Activated naive CD4-positive, alpha-beta T cell treated with anti-CD3 and anti-CD28 coated beads, Interleukin-2, amount 50 U/mL, for 24 hours (primary cell): ENCODE measurements around the gene AREL1.
A peak's percentile ranks its signal among the peaks of the same experiment; 100 is the strongest.

ENCODE experiments used
- H3K27ac Mint-ChIP-seq: one replicate; pipeline ENCODE4 v1.8.0; 2021; ENCODE audit warnings: mild to moderate bottlenecking, mixed read lengths
- H3K27me3 Mint-ChIP-seq: one replicate; pipeline ENCODE4 v1.8.0; 2021; ENCODE audit warnings: mixed read lengths
- H3K36me3 Mint-ChIP-seq: one replicate; pipeline ENCODE4 v1.8.0; 2021; ENCODE audit warnings: mixed read lengths
- H3K4me1 Mint-ChIP-seq: one replicate; pipeline ENCODE4 v1.8.0; 2021; ENCODE audit warnings: mixed read lengths
- H3K4me3 Mint-ChIP-seq: one replicate; pipeline ENCODE4 v1.8.0; 2021; ENCODE audit warnings: mild to moderate bottlenecking, mixed read lengths
- H3K9me3 Mint-ChIP-seq: one replicate; pipeline ENCODE4 v1.8.0; 2021; ENCODE audit warnings: mixed read lengths

The AREL1 gene

DNA sequence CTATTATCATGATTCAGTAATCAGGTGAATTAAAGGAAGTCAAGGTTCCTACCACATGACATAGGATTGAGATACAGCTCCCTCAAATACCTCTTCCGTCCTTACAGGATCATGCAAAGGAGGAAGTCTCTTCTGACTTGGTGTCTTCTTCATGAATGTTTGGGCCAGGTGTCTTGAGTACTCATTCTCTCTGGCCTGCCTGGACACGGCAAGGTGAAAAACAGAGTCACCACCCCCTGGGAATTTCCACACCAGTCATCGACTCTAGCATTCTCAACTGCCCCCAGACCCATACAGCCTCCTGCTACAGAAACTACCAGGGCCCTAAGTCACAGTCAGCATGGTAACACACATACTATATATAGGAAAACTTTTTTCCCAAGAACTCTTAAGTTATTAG, 55.9 kb downstream of the AREL1 start:
- no peak overlapping the region for H3K4me3 Mint-ChIP-seq
- no peak overlapping the region for H3K27ac Mint-ChIP-seq
- no peaks in the 10 kb centered on the region for H3K27me3 Mint-ChIP-seq
- H3K4me1 Mint-ChIP-seq = peaks cover under 1% of the 10 kb centered on the region
- peaks cover 14% of the 10 kb centered on the region for H3K36me3 Mint-ChIP-seq
- H3K9me3 Mint-ChIP-seq = no peaks in the 10 kb centered on the region

DNA sequence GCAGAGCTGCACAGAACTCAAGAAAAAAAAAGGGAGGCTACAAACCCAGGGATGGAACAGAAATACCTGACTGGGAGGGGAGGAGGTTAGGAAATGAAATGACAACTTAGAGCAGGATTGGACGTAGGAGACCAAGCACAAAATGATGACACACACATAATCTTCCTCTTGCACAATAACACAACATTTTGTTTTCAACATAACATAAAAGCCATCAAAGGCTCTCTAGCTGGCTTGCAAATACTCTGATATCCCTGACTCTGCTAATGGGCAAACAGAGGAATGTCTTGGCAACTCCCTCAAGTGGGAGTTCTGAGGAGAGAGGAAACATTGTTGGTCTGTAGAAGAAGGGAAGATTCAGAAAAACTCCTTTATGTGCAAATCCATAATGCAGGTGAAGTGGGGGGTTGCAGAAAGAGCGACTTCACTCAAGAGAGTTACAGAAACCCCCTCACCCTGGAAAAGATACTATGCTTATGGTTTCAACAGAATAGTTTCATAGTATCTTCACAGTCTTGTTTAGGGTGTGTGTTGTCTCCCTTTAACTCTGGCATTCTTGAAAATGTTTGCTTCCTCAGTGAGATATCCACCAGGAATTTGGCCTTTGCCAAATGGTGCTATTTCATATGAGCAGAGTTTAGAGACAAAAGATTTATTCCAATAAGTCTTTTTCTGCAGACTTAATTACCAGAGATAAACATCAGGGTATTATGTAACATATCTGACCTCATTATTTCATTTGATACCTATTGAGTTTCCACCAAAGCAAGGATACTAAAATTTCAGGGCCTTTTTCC, 57.1 kb downstream of the AREL1 start:
- no peaks in the 10 kb centered on the region for H3K9me3 Mint-ChIP-seq
- H3K4me3 Mint-ChIP-seq = no peak overlapping the region
- peaks cover 8% of the 10 kb centered on the region for H3K4me1 Mint-ChIP-seq
- peaks cover 10% of the 10 kb centered on the region for H3K36me3 Mint-ChIP-seq
- no peaks in the 10 kb centered on the region for H3K27me3 Mint-ChIP-seq
- no peak overlapping the region for H3K27ac Mint-ChIP-seq

DNA sequence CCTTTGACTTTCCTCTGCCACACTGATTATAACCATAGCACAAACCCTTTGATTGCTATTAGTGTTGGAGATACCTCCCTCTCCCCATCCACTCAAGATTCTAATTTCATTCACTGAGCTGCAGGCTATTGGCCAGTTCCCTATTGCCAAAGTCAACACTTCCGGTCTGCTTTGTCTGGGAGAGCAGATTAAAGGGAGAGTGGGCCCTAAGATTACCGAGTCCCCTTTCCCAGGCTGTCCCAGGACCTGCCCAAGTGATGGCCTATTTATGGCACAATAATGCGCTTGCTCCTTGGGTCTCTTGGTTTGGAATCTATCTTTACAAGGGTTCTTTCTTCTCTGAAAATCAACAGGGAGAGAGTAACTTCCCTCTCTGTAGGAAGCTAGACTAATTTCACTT, 57.9 kb downstream of the AREL1 start:
- no peak overlapping the region for H3K27ac Mint-ChIP-seq
- H3K9me3 Mint-ChIP-seq = no peaks in the 10 kb centered on the region
- no peaks in the 10 kb centered on the region for H3K27me3 Mint-ChIP-seq
- H3K36me3 Mint-ChIP-seq = peaks cover 10% of the 10 kb centered on the region
- H3K4me3 Mint-ChIP-seq = no peak overlapping the region
- H3K4me1 Mint-ChIP-seq = peaks cover 8% of the 10 kb centered on the region

DNA sequence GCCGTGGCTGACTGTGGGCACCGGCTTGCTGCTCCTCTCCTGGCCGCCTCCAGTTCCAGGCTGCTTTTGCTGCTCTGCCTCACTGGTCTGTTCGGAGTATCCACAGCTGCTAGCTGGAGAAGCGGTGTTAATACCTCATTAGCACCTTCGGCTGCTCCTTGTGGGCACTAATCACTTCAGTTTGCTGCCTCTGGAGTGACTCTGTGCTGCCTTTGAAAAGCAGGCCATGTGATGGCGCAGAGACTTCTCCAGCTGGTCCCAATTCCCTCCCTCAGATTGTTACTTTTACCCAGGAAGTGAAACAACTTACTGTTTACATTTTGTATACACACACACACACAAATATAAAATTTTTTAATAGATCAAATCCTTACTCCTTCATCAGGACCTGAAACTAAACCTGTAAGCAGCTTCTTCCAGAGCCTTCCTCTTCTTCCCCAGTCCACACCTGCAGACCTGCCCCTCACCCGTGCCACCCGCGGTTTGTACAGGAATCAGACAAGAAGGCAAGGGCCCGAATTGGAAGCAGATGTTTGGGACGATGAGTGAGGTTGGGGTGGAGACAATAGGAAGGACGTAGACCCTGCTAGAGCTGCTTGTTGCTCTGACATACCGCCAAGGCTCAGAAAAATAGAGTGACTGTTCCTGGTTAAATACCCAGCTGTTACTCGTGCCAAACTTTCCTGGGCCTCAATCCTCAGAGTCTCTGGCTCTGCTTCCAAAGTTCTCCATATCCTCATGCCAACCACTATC, 59.3 kb downstream of the AREL1 start:
- Mint-ChIP-seq H3K27me3 (no peaks in the 10 kb centered on the region), H3K9me3 (no peaks in the 10 kb centered on the region), H3K27ac (peak overlapping the region; percentile 70), H3K4me1 (peaks cover 8% of the 10 kb centered on the region), H3K4me3 (no peak overlapping the region), H3K36me3 (peaks cover 10% of the 10 kb centered on the region)

DNA sequence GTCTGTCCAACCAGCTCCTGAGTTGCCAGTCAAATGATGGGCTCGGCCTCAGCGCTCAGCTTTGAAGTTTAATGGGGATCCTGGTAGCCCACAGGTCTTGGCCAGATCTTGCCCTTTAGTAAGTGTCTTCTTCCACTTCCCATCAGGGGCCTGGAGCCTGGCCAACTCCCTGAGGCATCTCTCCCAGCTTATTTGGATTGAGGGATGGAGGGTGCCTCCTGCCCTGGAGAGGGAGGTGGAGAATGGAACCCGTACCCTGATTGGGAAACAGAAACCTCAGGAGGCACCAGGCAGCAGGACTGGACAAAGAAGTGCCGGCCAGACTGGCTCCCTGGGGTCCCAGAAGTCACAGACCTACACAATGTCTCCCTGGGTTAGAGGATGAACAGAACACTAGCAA, 60.3 kb downstream of the AREL1 start:
- peaks cover 8% of the 10 kb centered on the region for H3K4me1 Mint-ChIP-seq
- H3K4me3 Mint-ChIP-seq = no peak overlapping the region
- H3K27ac Mint-ChIP-seq = no peak overlapping the region
- no peaks in the 10 kb centered on the region for H3K9me3 Mint-ChIP-seq
- no peaks in the 10 kb centered on the region for H3K27me3 Mint-ChIP-seq
- peaks cover 10% of the 10 kb centered on the region for H3K36me3 Mint-ChIP-seq

DNA sequence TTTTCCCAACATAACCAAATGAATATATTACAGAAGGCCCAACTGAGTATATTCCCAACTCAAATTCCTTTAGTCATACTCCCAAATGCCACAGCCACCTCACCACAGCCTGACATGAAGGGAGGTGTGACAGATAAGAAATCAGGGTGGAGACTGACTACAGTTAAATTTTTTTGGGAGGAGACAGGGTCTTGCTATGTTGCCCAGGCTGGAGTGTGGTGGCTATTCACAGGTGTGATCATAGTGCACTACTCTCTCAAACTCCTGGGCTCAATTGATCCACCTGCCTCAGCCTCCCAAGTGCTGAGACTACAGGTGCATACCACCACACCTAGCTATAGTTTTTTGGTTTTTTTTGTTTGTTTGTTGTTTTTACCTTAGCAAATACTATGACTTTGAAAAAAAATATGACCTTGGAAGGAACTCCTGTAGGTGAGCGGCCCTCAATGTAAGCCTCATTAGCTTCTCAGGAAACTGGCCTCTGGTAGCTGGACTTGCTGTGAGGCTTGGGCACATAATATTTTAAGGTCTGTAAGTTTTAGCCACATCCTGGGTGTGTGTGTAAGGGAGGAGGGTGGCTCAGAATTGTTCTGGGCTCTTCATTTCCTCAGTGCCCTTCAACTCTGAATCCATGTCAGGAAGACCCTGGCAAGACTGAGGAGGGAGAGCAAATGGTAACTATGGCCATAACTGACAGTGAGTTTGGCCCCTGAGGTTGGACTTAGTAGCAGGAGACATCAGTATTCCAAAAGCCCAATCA, 61.8 kb downstream of the AREL1 start:
- no peaks in the 10 kb centered on the region for H3K9me3 Mint-ChIP-seq
- H3K27ac Mint-ChIP-seq = peak overlapping the region; percentile 11
- H3K27me3 Mint-ChIP-seq = no peaks in the 10 kb centered on the region
- peaks cover 8% of the 10 kb centered on the region for H3K4me1 Mint-ChIP-seq
- H3K4me3 Mint-ChIP-seq = no peak overlapping the region
- peaks cover 3% of the 10 kb centered on the region for H3K36me3 Mint-ChIP-seq

DNA sequence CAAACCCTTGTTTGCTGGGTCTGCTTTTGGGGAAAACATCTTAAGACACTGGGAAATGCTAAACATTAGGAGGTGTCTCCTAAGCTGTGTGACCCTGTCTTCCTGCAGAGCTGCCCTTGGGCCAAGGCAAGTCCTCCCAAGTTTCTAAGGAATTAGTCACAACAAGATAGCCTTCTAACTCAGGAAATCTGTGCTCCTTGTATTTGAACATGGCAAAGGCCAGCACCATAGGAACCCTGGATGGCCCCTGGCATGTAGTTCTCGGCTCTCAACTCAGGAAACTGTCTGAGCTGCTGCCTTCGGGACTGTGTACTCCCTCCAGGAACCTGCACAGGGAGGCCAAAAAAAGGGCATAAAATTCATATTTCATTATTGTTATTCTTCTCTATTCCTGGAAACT, 63.2 kb downstream of the AREL1 start:
- no peaks in the 10 kb centered on the region for H3K9me3 Mint-ChIP-seq
- no peak overlapping the region for H3K27ac Mint-ChIP-seq
- H3K4me3 Mint-ChIP-seq = no peak overlapping the region
- no peaks in the 10 kb centered on the region for H3K27me3 Mint-ChIP-seq
- peaks cover 8% of the 10 kb centered on the region for H3K4me1 Mint-ChIP-seq
- no peaks in the 10 kb centered on the region for H3K36me3 Mint-ChIP-seq

DNA sequence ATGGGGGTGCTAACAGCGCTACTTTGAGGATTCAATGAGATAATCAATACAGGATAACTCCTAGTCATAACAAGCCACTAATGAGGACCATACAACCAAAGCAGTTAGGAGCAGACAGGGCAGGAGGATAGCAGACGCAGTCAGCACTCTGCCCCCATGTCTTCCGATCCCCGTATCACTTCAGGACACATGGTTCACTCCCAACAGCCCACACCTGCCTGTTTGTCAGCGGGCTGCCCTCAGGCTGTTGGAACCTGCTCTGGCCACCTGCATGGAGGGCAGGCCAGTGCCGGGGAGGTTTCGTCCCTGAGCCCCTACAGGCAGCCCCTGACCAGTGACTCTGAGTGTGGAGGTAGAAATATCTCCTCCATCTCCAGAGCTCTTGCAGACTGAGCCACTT, 63.7 kb downstream of the AREL1 start:
- Mint-ChIP-seq H3K4me1 (peaks cover 8% of the 10 kb centered on the region), H3K27me3 (no peaks in the 10 kb centered on the region), H3K4me3 (no peak overlapping the region), H3K9me3 (no peaks in the 10 kb centered on the region), H3K36me3 (no peaks in the 10 kb centered on the region), H3K27ac (no peak overlapping the region)

DNA sequence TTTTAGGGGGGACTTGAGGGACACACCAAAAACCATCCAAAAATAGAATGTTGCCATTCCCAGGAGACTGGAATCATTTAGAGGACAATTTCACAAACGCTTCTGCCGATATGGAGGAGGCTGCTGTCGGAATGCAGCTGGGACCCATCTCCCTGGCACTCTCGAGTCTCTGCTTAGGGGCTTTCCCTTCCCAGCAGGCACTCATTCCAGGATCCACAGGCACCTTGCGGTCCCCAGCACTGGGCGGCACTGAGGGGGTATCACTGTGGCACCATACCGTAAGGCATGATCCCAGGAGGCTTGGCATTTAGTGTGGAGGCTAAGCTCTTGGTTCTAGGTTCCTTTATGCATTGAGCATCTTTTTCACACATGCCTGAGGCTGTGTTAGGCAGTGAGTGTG, 64.3 kb downstream of the AREL1 start:
- Mint-ChIP-seq H3K27ac (no peak overlapping the region), H3K36me3 (no peaks in the 10 kb centered on the region), H3K9me3 (no peaks in the 10 kb centered on the region), H3K27me3 (no peaks in the 10 kb centered on the region), H3K4me1 (peaks cover 8% of the 10 kb centered on the region), H3K4me3 (no peak overlapping the region)

DNA sequence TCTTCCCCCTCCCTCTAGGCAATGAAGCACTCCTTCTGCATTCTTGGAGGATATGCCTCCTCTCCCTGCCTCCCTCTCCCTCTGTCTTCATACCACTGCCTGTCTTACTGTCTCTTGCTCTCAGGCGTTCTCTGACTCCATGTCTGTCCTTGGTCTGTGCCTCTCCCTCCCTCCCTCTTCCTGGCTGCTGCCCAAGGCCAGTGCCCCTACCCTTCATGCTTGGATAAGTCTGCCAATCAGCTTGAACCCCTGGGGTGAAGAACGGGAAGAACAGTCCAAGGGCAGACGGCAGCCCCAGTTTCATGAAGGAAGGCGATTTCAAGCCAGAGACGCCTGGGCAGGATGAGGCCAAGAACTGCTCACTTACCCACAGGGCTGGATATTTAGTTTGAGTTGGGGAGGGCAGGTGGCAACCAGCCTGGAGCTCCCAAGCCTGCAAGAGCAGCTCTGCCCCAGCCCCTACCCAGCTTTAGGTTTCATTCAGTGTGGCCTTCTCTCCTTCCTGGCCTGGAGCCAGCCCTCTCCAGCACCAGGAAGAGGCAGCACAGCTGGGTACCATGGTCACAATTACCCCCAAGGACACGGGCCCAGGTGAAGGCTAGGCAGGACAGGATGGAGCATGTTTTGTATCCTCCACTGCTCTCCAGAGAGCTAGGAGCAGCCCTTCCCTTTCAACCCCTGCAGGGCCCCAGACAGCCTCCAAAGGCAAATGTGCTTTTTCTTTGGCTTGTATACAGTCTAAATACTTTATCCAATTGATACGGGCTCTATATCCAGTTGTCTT, 65.0 kb downstream of the AREL1 start:
- H3K9me3 Mint-ChIP-seq = no peaks in the 10 kb centered on the region
- peak overlapping the region; percentile 52 for H3K27ac Mint-ChIP-seq
- no peak overlapping the region for H3K4me3 Mint-ChIP-seq
- no peaks in the 10 kb centered on the region for H3K36me3 Mint-ChIP-seq
- peaks cover 8% of the 10 kb centered on the region for H3K4me1 Mint-ChIP-seq
- no peaks in the 10 kb centered on the region for H3K27me3 Mint-ChIP-seq

DNA sequence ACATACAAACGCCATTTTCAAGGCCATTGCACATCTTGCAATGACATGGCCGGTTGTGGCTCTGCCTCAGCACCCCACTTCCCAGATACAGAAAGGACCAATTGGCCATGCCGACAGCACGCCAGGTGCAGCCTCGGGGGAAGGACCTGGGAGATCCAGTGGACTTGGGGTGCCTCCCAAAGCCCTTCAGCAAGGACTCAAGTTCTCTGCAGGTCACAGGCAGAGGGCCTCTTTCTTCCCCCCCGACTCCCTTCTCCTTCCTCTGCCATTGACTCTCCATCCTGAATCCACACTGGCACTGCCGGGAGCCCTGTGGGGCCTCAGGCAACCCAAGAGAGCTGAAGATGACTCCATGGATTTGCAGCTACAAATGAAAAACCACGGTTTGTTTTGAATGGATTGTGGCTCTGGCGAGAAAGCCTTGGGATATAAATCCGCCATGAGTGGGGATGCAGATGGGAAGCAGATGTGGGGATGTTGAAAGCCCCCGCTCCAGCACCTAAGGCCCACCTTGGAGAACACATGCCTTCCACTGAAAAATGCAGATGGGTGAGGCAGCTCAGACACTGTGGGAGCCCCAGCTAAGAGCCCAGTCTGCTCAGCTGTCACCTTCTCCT, 65.7 kb downstream of the AREL1 start:
- Mint-ChIP-seq H3K27ac (no peak overlapping the region), H3K9me3 (no peaks in the 10 kb centered on the region), H3K4me3 (no peak overlapping the region), H3K4me1 (peaks cover 8% of the 10 kb centered on the region), H3K36me3 (no peaks in the 10 kb centered on the region), H3K27me3 (no peaks in the 10 kb centered on the region)

DNA sequence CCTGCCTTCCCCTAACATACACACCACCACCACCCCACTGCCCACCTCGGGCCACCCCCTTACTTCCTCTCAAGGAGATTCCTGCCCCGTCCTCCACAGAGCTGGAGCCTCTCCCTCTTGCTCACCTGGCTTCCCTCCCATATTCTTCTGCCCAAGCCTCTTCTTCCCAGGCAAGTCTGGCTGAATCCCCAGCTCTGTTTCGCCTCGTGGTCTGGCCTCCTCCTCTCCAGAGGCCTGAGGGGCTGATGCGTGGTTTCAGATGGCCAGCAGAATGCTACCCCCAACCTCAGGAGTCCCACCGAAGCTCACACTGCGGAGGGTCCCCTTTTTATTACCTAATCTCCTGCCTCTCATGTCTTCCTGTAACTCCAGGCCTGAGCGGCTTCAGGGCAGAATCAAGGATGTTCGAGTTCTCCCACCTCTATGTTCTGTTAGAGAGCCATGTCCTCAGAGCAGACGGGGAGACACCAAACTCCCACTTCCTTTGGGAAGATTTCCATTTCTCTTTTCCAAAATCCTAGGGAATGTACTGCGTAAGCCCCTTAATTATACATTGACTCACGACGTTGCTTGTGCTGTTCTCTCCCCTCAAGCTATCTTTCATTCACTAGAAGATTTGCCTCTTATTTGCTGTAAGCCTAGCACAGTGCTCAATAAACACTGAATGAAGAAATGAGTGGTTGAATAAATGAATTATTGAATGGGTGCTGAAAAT, 67.0 kb downstream of the AREL1 start:
- H3K4me3 Mint-ChIP-seq = no peak overlapping the region
- H3K27me3 Mint-ChIP-seq = no peaks in the 10 kb centered on the region
- H3K27ac Mint-ChIP-seq = no peak overlapping the region
- H3K4me1 Mint-ChIP-seq = no peaks in the 10 kb centered on the region
- H3K36me3 Mint-ChIP-seq = no peaks in the 10 kb centered on the region
- H3K9me3 Mint-ChIP-seq = no peaks in the 10 kb centered on the region

DNA sequence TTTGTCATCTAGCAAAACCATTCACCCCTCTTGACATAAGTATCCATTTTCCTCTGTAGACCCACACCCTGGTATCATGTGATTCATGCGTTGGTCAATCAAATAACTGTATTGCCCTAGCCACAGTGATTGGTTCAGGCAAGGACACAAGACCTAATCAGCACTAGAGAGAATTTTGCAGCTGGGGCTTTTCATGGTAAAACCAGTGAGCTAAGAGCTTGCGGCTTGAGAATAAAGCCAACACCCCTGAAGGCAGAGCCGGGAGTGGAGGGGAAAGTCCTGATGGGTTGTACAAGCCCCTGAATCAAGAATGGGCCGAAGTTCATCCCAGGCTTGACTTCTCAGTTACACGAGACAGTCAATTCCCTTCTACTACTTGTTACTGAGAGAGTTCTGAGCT, 67.6 kb downstream of the AREL1 start:
- H3K36me3 Mint-ChIP-seq = no peaks in the 10 kb centered on the region
- H3K27me3 Mint-ChIP-seq = no peaks in the 10 kb centered on the region
- H3K9me3 Mint-ChIP-seq = no peaks in the 10 kb centered on the region
- H3K4me1 Mint-ChIP-seq = no peaks in the 10 kb centered on the region
- H3K27ac Mint-ChIP-seq = no peak overlapping the region
- no peak overlapping the region for H3K4me3 Mint-ChIP-seq

DNA sequence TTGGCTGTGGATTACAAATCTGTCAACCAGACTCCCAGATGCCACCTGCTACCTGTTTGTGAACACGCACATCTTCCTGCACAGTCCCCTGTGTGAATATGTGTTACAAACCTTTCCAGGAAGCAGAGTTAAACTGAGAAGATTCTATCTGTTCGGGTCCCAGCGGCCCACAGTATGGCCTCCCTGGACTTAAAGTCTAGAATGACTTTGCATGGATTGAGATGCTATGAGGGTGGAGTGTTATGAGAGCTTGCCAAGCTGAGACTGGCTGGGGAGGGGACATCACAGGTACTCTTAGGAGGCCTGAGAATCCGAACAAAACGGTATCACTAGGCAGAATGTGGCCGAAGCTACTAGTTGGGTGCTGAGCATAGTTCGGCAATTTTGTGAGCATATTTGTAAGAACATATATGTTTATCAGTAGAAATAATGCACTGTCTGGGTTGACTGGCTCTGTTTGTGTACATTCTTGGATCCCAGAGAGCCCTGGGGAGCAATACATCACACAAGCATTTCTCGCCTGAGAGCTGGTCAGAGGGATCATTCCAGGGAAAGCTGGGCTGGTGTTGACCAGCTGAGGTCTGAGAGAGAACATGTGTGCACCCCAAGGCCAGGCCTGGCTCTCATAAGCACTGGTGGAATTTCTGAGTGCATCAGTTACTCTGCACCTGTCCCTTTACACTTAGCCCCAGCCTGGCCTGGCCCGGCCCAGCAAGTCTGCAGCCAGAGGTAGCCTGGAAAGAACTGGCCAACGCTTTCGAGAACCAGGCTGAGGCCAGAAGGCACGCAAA, 71.1 kb downstream of the AREL1 start:
- Mint-ChIP-seq H3K27ac (no peak overlapping the region), H3K4me3 (no peak overlapping the region), H3K36me3 (no peaks in the 10 kb centered on the region), H3K27me3 (peaks cover 2% of the 10 kb centered on the region), H3K9me3 (no peaks in the 10 kb centered on the region), H3K4me1 (no peaks in the 10 kb centered on the region)
